Measurements from ENCODE around the gene ITCH. TPM values are rescaled to one million over a fixed set of nuclear protein-coding genes. Genes with fewer than 3 reads are reported as not detected.
"Not testable (repeated sequence)": the region's sequence is repeated elsewhere in the genome, so short reads cannot be mapped to it uniquely, and the experiment has no call there.

ITCH gene
- total and polyA plus RNA-seq, 9 donors, result 18.1 to 46.4 (median 26.8) TPM

DNA sequence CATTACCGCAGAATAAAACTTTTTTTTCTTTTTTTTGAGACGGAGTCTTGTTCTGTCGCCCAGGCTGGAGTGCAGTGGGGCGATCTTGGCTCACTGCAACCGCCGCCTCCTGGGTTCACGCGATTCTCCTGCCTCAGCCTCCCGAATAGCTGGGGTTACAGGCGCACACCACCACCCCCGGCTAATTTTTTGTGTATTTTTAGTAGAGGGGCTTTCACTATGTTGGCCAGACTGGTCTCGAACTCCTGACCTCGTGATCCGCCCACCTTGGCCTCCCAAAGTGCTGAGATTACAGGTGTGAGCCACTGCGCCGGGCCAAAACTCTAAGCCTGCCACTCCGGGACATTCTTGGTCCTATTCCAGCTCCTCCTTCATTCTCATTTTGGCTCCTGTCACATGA lies 151.0 kb downstream of the ITCH start:
- DNase-seq; H3K27me3 ChIP-seq (ENCODE audit: control insufficient read depth, insufficient read depth, low read length); H3K9me3 ChIP-seq (replicated peaks; ENCODE audit: control insufficient read depth, low read depth, low read length); H3K4me3 ChIP-seq (ENCODE audit: low read length); H3K27ac ChIP-seq (ENCODE audit: low read length): not testable (repeated sequence)
- H3K36me3 ChIP-seq (ENCODE audit: control insufficient read depth, insufficient read depth, low read length), result peaks cover 15% of the 10 kb centered on the region
- WGBS (ENCODE audit: insufficient coverage), result 93% methylated on average over 10 of the region's 17 CpGs
- peaks cover 18% of the 10 kb centered on the region for H3K4me1 ChIP-seq (ENCODE audit: control insufficient read depth, insufficient read depth, low read length)

DNA sequence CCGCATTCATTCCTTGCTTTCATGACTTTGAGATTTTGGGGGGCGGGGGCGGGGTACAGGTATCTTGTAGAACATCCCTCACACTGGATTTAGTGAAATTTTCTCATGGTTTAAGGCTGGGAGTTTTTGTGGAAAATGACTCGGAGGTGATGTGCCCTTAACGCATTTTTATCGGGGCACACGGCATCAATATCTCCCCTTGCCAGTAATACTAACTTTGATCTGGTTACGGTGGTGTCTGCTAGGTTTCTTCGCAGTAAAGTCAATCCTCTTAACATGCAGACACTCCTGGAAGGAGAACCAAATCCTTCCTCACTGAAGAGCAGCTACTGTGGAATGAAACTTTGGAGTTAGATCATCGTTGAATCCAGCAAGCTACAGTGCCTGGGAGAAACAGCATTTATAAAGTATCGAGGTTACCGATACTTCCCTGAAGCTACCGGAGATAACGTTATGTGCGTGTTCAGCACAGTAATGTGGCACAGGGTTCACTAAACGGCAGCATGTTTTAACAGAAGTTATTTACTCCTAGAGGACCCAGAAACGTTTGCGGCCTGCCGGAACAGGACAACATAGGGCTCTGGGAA lies 151.9 kb downstream of the ITCH start:
- 10% methylated on average over 7 of the region's 19 CpGs for WGBS (ENCODE audit: insufficient coverage)
- H3K4me1 ChIP-seq (ENCODE audit: control insufficient read depth, insufficient read depth, low read length), result peaks cover 18% of the 10 kb centered on the region

DNA sequence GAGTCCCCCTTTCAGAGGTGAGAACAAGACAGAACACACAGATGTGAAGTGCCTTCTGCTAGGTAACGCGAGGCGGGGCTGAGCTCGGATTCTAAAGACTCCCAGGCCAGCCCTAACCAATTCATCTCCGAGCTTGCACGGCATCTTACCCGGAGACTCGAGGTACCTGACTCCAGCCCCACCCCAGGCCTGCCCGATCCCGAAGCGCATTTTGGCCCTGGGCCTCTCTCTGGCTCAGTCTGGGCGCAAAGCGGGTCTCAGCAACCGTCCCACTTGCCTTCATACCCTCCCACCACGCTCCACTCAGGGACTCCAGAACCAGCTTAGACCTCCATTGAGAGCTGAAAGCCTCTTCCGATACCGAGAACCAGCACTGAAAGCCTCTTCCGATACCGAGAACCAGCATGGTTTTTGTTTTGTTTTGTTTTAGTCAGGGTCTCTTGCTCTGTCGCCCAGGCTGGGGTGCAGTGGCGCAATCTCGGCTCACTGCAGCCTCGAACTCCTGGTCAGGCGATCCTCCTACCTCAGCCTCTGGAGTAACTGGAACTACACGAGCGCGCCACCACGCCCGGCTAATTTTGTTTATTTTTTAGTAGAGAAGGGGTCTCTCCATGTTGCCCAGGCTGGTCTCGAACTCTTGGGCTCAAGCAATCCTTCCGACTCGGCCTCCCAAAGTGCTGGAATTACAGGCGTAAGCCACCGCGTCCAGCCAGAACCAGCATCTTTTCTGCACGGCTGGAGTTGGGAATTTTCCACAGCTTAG lies 152.6 kb downstream of the ITCH start:
- H3K27ac ChIP-seq (ENCODE audit: low read length), result peak overlapping the region; percentile 98
- H3K4me3 ChIP-seq (ENCODE audit: low read length), result peak overlapping the region; percentile 68
- WGBS (ENCODE audit: insufficient coverage), result 2% methylated on average over 22 of the region's 36 CpGs
- H3K9me3 ChIP-seq (replicated peaks; ENCODE audit: control insufficient read depth, low read depth, low read length), result no peaks in the 10 kb centered on the region
- DNase-seq, result peak; percentile 49
- peaks cover 6% of the 10 kb centered on the region for H3K36me3 ChIP-seq (ENCODE audit: control insufficient read depth, insufficient read depth, low read length)
- peaks cover 18% of the 10 kb centered on the region for H3K4me1 ChIP-seq (ENCODE audit: control insufficient read depth, insufficient read depth, low read length)
- no peaks in the 10 kb centered on the region for H3K27me3 ChIP-seq (ENCODE audit: control insufficient read depth, insufficient read depth, low read length)

More for the DNA sequence above, 151.9 kb downstream of the ITCH start:
- peaks cover 9% of the 10 kb centered on the region for H3K36me3 ChIP-seq (ENCODE audit: control insufficient read depth, insufficient read depth, low read length)
- H3K4me3 ChIP-seq (ENCODE audit: low read length), result peak overlapping the region; percentile 68
- H3K27me3 ChIP-seq (ENCODE audit: control insufficient read depth, insufficient read depth, low read length), result no peaks in the 10 kb centered on the region
- peak overlapping the region; percentile 98 for H3K27ac ChIP-seq (ENCODE audit: low read length)
- no peaks in the 10 kb centered on the region for H3K9me3 ChIP-seq (replicated peaks; ENCODE audit: control insufficient read depth, low read depth, low read length)
- no peak for DNase-seq

DNA sequence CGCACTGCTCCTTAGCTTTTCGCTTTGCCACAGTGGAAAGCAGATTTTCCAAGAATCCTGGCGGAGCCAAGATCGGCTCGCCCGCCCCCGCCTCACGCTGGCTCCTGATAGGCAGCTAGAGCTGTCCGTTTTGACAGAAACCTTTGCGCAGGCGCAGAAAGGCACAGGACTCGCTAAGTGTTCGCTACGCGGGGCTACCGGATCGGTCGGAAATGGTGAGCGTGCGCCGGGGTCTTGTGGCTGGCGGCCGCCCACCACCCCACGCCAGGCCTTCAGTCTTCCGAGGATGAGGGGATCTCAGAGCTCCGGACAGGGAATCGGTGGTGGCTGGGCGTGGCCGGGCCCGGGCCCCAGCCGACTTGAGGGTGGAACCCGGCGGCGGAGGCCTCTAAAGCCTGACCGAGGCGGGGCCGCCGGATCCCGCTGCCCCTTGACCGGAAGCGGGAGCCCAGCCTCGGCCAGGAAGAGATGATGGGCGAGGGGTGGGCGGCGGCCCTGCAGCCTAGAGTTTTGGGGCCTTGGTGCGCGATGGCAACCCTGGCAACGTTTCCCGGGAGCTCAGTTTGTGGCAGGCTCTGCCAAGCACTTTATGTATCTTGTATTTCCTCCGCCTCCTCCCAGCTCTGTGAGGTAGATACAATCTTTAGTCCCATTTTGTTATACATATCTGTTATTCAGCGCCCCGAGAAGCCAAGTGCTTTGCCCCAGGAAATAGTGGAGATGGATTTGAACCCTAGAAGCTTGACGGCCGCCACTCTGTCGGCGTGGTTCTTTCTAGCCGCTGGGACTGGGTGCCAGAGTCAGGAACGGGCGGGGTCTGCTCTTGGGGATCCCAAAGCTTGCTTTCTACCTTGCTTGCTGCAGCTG lies 153.4 kb downstream of the ITCH start, which contains the start of gene DYNLRB1:
Gene DYNLRB1 (plus strand): TSS at position 176 of the 867 bp plus-strand sequence. CDS start 37 bp downstream, at position 213.
- Histone ChIP-seq H3K27ac (ENCODE audit: low read length) (peak within 1 kb of the TSS; percentile 98), H3K4me1 (ENCODE audit: control insufficient read depth, insufficient read depth, low read length) (peaks cover 18% of the 10 kb centered on the region), H3K27me3 (ENCODE audit: control insufficient read depth, insufficient read depth, low read length) (no peaks in the 10 kb centered on the region), H3K36me3 (ENCODE audit: control insufficient read depth, insufficient read depth, low read length) (peaks cover 4% of the 10 kb centered on the region), H3K4me3 (ENCODE audit: low read length) (peak within 1 kb of the TSS; percentile 68), H3K9me3 (replicated peaks; ENCODE audit: control insufficient read depth, low read depth, low read length) (no peaks in the 10 kb centered on the region)
- 0% methylated on average over 55 of the region's 59 CpGs for WGBS (ENCODE audit: insufficient coverage)
- peak; percentile 99 for DNase-seq

DNA sequence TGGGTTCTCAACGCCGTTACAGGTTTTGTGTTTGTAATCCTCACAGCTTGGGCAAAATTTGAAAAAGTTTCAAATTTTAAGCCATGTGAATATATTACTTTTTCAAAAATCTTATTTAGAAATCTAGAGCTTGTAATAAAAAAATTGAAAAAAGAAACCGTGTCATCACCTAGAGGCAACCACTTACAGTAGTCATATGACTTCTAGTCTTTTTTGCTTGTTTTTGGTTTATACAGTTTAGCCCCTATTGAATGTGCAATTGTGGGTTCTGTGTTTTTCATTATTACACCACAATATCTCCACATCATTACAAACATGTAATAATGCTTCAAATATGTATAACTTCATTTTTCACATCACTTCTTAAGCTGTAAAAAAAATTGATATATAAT lies 154.0 kb downstream of the ITCH start:
- WGBS (ENCODE audit: insufficient coverage), result no CpG with 5 or more reads among the region's 3 CpGs
- Histone ChIP-seq H3K4me3 (ENCODE audit: low read length) (peak overlapping the region; percentile 68), H3K36me3 (ENCODE audit: control insufficient read depth, insufficient read depth, low read length) (peaks cover 6% of the 10 kb centered on the region), H3K4me1 (ENCODE audit: control insufficient read depth, insufficient read depth, low read length) (peaks cover 18% of the 10 kb centered on the region), H3K27ac (ENCODE audit: low read length) (peak overlapping the region; percentile 98), H3K27me3 (ENCODE audit: control insufficient read depth, insufficient read depth, low read length) (no peaks in the 10 kb centered on the region), H3K9me3 (replicated peaks; ENCODE audit: control insufficient read depth, low read depth, low read length) (no peaks in the 10 kb centered on the region)
- DNase-seq, result no peak

DNA sequence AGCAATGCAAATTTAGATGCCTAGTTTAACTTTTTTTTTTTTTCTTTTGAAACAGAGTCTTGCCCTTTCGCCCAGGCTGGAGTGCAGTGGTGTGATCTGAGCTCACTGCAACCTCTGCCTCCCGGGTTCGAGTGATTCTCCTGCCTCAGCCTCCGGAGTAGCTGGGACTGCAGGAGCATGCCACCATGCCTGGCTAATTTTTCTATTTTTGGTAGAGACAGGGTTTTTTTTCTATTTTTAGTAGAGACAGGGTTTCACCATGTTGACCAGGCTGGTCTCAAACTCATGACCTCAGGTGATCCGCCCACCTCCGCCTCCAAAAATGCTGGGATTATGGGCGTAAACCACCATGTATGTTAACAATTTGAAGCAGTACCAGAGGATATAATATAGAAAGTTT lies 155.8 kb downstream of the ITCH start:
- not testable (repeated sequence) for H3K27me3 ChIP-seq (ENCODE audit: control insufficient read depth, insufficient read depth, low read length); DNase-seq; H3K27ac ChIP-seq (ENCODE audit: low read length); H3K9me3 ChIP-seq (replicated peaks; ENCODE audit: control insufficient read depth, low read depth, low read length); H3K4me3 ChIP-seq (ENCODE audit: low read length); H3K36me3 ChIP-seq (ENCODE audit: control insufficient read depth, insufficient read depth, low read length)
- H3K4me1 ChIP-seq (ENCODE audit: control insufficient read depth, insufficient read depth, low read length), result peaks cover 19% of the 10 kb centered on the region
- WGBS (ENCODE audit: insufficient coverage), result no CpG with 5 or more reads among the region's 7 CpGs

DNA sequence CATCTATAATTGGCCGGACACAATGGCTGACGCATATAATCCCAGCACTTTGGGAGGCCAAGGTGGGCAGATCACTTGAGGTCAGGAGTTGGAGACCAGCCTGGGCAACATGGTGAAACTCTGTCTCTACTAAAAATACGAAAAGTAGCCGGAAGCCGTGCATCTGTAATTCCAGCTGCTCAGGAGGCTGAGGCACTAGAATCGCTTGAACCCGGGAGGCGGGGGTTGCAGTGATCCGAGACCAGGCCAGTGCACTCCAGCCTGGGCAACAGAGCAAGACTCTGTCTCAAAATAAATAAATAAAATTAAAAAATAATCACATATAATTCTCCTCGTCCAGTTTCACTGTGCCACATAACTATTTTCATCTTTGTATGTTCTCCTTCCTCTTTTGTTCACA lies 156.8 kb downstream of the ITCH start:
- 91% methylated on average over 6 of the region's 10 CpGs for WGBS (ENCODE audit: insufficient coverage)
- H3K4me3 ChIP-seq (ENCODE audit: low read length); H3K36me3 ChIP-seq (ENCODE audit: control insufficient read depth, insufficient read depth, low read length); H3K27ac ChIP-seq (ENCODE audit: low read length); DNase-seq; H3K9me3 ChIP-seq (replicated peaks; ENCODE audit: control insufficient read depth, low read depth, low read length); H3K27me3 ChIP-seq (ENCODE audit: control insufficient read depth, insufficient read depth, low read length): not testable (repeated sequence)
- peaks cover 21% of the 10 kb centered on the region for H3K4me1 ChIP-seq (ENCODE audit: control insufficient read depth, insufficient read depth, low read length)

DNA sequence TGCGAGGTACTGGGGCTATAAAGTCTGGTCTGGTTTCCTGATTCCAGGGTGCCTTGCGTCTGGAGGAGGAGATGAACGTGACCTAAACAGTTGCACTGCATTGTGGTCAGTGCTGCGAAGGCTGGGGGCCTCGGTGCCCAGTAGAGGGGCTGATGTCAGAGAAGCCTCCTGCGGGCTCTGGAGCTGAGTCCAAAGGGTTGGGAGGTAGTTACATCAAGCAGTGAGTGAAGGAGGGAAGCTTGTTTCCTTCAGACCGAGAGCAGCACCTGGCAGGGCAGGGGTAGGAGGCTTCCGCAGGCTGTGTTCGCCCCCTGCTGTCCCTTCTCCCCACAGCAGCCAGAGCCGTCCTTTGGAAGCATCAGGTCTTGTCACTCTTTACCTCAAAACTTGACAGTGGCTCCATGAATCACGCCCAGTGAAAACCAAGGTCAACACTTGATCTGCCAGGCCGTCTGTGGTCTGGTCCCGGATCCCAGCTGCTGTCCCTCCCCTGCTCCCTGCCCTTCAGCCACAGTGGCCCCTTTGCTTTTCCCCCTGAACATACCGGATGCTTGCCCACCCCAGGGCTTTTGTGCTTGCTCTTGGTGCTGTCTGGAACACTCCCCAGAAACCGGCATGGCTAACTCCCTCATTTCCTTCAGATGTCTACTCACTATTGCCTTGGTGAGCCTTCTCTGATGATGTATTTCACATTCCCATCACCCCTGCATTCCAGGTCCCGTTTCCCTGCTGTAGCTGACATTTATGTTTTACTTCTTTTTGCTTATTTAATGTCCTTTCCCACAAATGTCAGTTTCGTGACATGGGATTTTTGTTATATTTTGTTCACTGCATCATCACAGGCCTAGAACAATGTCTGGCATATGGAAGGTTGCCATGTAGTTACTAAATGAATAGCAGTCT lies 160.1 kb downstream of the ITCH start:
- Histone ChIP-seq H3K9me3 (replicated peaks; ENCODE audit: control insufficient read depth, low read depth, low read length) (no peaks in the 10 kb centered on the region), H3K4me1 (ENCODE audit: control insufficient read depth, insufficient read depth, low read length) (peaks cover 27% of the 10 kb centered on the region), H3K27me3 (ENCODE audit: control insufficient read depth, insufficient read depth, low read length) (no peaks in the 10 kb centered on the region), H3K4me3 (ENCODE audit: low read length) (no peak overlapping the region), H3K36me3 (ENCODE audit: control insufficient read depth, insufficient read depth, low read length) (peaks cover 32% of the 10 kb centered on the region), H3K27ac (ENCODE audit: low read length) (no peak overlapping the region)
- peak; percentile 31 for DNase-seq
- WGBS (ENCODE audit: insufficient coverage), result 44% methylated on average over 13 of the region's 17 CpGs

DNA sequence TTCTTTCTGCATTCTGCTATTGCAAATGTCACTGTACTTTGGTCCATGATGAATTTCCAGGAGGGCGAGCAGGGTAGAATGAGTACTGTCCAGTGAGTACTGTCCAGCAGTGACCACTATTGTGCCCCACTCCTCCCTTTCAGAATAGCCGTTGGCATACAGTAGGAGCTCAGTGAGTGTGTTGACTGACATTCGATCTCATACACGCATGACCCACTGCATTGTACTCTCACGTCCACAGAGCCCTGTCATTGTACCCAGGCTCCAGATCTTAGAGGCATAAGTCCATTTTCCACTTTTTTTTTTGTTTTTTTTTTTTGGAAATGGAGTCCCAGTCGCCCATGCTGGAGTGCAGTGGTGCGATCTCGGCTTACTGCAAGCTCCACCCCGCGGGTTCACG lies 161.4 kb downstream of the ITCH start:
- H3K4me1 ChIP-seq (ENCODE audit: control insufficient read depth, insufficient read depth, low read length), result peaks cover 27% of the 10 kb centered on the region
- no peak overlapping the region for H3K27ac ChIP-seq (ENCODE audit: low read length)
- no peak for DNase-seq
- H3K9me3 ChIP-seq (replicated peaks; ENCODE audit: control insufficient read depth, low read depth, low read length), result no peaks in the 10 kb centered on the region
- H3K4me3 ChIP-seq (ENCODE audit: low read length), result no peak overlapping the region
- no peaks in the 10 kb centered on the region for H3K27me3 ChIP-seq (ENCODE audit: control insufficient read depth, insufficient read depth, low read length)
- peaks cover 43% of the 10 kb centered on the region for H3K36me3 ChIP-seq (ENCODE audit: control insufficient read depth, insufficient read depth, low read length)
- 94% methylated on average over 6 of the region's 11 CpGs for WGBS (ENCODE audit: insufficient coverage)
